ENCODE measurements around the gene PKN2. TPM values are rescaled to one million over a fixed set of nuclear protein-coding genes. Genes with fewer than 3 reads are reported as not detected.
"Not testable (repeated sequence)": the region's sequence is repeated elsewhere in the genome, so short reads cannot be mapped to it uniquely, and the experiment has no call there.

Gene PKN2
- total RNA-seq, 1 experiment from 2014 or later: 58.4 TPM

DNA sequence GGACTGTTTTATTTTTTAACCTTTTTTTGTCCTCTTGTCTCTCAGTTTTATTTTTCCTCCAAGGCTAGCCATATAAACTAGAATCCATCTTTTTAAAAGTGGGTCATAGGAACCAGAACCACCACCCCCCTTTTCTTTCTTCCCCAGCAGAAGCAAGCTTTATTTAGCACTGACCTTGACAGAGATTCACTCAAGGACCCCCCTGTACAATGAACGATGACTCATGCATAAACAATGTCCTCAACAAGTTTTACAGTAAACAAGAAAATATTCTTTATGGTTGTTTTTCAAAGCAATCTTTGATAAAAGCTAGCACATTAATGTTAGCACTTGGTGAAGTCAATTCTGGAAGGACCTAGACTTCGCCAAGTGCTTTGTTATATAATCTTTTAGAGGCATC lies 14.1 kb downstream of the PKN2 start:
- peak in 1 of 2 experiments; percentile 4 for DNase-seq
- peaks cover 7% of the 10 kb centered on the region; the same call in 1 of the 2 replicates for H3K4me1 ChIP-seq

DNA sequence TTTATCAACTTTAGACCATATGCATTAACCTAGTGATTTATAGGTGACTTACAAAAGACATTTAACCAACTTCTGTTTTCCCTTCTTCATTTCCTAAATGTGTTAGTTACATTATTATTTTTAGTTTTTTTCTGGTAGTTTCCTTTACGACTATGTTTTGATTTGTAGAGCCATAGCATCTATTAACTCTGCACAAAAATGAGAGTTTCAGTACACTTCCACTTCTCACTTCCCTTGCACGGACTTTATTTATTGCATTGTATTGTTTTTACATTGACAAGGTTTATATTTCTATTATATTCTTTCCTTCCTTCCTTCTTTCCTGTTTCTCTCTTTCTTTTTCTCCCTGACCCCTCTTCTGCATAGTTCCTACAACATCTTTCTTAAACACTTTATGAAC lies 14.7 kb downstream of the PKN2 start:
- H3K4me3 ChIP-seq: no peak overlapping the region
- no peak overlapping the region for H3K27ac ChIP-seq
- no peaks in the 10 kb centered on the region for H3K9me3 ChIP-seq (replicated peaks)
- H3K27me3 ChIP-seq: no peaks in the 10 kb centered on the region
- H3K4me1 ChIP-seq: peaks cover 7% of the 10 kb centered on the region; the same call in 1 of the 2 replicates
- no peak for DNase-seq
- peaks cover 9% of the 10 kb centered on the region for H3K36me3 ChIP-seq

More for the DNA sequence above, 14.1 kb downstream of the PKN2 start:
- H3K36me3 ChIP-seq: peaks cover 9% of the 10 kb centered on the region
- no peak overlapping the region for H3K4me3 ChIP-seq
- H3K27ac ChIP-seq: no peak overlapping the region
- no peaks in the 10 kb centered on the region for H3K27me3 ChIP-seq
- H3K9me3 ChIP-seq (replicated peaks): no peaks in the 10 kb centered on the region

DNA sequence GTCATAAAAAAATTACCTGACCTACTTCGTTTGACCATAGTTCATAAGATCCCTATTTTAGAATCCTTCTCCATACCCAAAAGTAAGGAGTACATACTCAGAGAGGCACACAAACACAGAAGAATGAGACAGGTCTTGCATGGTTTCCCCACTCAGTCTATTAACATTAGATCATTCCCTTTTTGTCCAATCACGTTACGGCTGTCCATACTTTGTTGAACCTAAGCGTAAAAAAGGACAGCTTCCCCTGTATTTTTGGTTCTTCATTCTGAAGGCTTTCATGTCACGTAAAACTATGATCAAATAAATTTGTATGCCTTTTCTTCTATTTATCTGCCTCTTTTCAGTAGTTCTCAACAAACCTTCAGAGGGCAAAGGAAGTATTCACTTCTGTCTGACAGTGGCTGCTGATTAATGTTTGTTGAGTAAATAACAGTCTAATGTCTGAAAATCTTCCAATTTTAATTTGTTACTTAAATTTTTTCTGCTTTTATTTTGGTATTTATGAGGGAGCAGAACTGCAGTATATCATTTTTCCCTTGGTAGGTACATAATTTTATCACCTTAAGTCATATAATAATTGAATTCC lies 16.4 kb downstream of the PKN2 start:
- Histone ChIP-seq H3K9me3 (replicated peaks) (no peaks in the 10 kb centered on the region), H3K4me3 (no peak overlapping the region), H3K27me3 (no peaks in the 10 kb centered on the region), H3K36me3 (peaks cover 3% of the 10 kb centered on the region; the same call in 1 of the 2 replicates), H3K4me1 (peaks cover 7% of the 10 kb centered on the region; the same call in 1 of the 2 replicates), H3K27ac (no peak overlapping the region)
- DNase-seq: no peak

DNA sequence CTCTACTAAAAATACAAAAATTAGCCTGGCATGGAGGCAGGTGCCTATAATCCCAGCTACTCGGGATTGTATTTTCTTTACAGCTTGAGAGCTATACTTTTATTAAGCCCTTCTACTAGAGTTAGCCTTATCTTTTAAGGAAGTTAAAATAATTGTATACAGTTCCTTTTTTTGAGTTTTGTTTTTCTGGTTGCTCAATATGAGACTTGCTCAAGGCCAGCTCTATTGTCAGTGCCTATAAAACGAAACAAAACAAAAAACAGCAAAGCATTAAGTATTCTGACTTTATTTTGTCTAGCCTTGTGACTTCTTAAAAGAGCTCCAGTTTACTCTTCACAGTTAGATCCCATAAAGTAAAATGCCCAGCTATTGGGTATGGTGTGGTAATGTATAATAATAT lies 17.2 kb downstream of the PKN2 start:
- Histone ChIP-seq H3K4me1 (peaks cover 7% of the 10 kb centered on the region; the same call in 1 of the 2 replicates), H3K27me3 (no peaks in the 10 kb centered on the region), H3K27ac (no peak overlapping the region), H3K36me3 (peaks cover 3% of the 10 kb centered on the region; the same call in 1 of the 2 replicates), H3K4me3 (no peak overlapping the region), H3K9me3 (replicated peaks) (no peaks in the 10 kb centered on the region)
- no peak for DNase-seq

DNA sequence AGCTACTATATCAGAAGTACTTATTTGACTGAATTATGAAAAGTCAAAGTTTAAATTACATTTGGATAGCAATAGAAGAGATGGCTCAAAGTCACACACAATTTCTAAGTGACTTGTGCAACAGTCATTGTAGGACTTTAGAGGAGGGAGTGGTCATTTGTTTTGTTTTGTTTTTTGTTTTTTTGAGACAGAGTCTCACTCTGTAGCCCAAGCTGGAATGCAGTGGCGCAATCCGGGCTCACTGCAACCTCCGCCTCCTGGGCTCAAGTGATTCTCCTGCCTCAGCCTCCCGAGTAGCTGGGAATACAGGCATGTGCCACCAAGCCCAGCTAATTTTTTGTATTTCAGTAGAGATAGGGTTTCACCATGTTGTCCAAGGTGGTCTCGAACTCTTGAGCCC lies 17.7 kb downstream of the PKN2 start:
- H3K27ac ChIP-seq; H3K27me3 ChIP-seq; DNase-seq; H3K9me3 ChIP-seq (replicated peaks); H3K4me3 ChIP-seq; H3K4me1 ChIP-seq; H3K36me3 ChIP-seq: not testable (repeated sequence)

DNA sequence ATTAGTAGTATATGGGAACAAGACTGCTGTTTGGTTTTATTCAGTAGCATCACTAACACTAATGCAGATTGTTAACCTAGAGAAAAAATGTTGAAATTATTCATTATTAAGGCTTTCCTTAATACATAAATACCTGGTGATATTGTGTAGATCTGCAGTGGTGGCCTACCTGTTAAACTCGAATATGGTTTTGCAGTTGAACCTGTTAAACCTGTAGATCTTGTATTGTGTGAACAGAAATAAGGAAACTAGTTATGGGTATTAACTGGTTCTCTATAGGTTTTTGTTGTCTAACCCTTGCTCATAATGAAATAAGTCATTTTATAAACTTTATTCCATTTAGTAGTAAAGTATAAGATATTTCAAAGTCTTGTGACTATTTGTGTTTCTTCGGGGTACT lies 23.9 kb downstream of the PKN2 start:
- Histone ChIP-seq H3K4me3 (no peak overlapping the region), H3K36me3 (peaks cover 12% of the 10 kb centered on the region), H3K4me1 (no peaks in the 10 kb centered on the region), H3K9me3 (replicated peaks) (0 out of 2 replicates have a peak, but pooled peaks cover 3% of the 10 kb centered on the region), H3K27ac (no peak overlapping the region), H3K27me3 (no peaks in the 10 kb centered on the region)
- no peak for DNase-seq

DNA sequence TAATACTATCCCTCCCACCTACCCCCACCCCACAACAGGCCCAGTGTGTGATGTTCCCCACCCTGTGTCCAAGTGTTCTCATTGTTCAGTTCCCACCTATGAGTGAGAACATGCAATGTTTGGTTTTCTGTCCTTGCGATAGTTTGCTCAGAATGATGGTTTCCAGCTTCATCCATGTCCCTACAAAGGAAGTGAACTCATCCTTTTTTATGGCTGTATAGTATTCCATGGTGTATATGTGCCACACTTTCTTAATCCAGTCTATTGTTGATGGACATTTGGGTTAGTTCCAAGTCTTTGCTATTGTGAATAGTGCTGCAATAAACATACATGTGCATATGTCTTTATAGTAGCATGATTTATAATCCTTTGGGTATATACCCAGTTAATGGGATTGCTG lies 28.8 kb downstream of the PKN2 start:
- H3K4me1 ChIP-seq, H3K27me3 ChIP-seq, H3K27ac ChIP-seq, DNase-seq, H3K4me3 ChIP-seq: not testable (repeated sequence)
- peaks cover 10% of the 10 kb centered on the region for H3K36me3 ChIP-seq
- peaks cover 16% of the 10 kb centered on the region for H3K9me3 ChIP-seq (replicated peaks)

DNA sequence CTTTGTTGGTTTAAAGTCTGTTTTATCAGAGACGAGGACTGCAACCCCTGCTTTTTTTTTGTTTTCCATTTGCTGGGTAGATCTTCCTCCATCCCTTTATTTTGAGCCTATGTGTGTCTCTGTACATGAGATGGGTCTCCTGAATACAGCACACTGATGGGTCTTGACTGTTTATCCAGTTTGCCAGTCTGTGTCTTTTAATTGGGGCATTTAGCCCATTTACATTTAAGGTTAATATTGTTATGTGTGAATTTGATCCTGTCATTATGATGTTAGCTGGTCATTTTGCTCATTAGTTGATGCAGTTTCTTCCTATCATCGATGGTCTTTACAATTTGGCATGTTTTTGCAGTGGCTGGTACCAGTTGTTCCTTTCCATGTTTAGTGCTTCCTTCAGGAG lies 32.5 kb downstream of the PKN2 start:
- DNase-seq, H3K27ac ChIP-seq, H3K4me1 ChIP-seq, H3K4me3 ChIP-seq, H3K36me3 ChIP-seq, H3K27me3 ChIP-seq: not testable (repeated sequence)
- peaks cover 16% of the 10 kb centered on the region for H3K9me3 ChIP-seq (replicated peaks)

DNA sequence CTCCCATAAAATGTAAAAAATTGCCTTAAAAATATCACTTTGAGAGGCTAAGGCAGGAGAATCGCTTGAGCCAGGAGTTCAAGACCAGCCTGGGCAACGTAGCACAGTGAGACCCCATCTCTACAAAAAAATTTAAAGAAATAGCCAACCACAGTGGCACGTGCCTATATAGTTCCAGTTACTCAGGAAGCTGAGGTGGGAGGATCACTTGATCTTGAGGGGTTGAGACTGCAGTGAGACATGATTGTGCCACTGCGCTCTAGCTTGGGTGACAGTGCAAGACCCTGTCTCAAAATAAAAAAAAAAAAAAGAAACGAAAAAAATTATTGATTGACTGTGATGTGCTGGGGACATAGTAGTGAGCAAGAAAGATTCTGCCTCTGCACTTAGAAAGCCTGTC lies 38.4 kb downstream of the PKN2 start:
- Histone ChIP-seq H3K4me1 (no peaks in the 10 kb centered on the region), H3K4me3 (no peak overlapping the region), H3K27ac (no peak overlapping the region), H3K27me3 (no peaks in the 10 kb centered on the region), H3K9me3 (replicated peaks) (no peaks in the 10 kb centered on the region), H3K36me3 (peaks cover 5% of the 10 kb centered on the region; the same call in 1 of the 2 replicates)
- DNase-seq: no peak

DNA sequence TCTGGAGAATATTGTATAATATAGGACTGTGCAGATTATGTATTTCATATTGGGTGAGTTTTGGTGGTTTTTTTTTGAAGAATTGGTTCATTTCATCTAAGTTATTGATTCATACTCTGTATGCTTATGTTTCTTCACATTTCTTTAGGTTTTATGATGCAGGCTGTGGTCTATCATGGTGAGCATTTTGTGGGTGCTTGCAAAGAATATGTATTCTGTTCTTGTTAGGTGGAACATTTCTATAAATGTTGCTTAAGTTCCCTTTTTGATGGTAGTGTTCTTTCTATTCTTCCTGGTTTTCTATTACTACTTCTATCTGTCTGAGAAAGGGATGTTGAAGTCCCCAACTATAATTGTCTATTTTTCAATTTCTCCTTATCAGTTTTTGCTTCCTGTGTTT lies 42.6 kb downstream of the PKN2 start:
- peaks cover under 1% of the 10 kb centered on the region; the same call in 1 of the 2 replicates for H3K36me3 ChIP-seq
- no peak overlapping the region for H3K4me3 ChIP-seq
- no peaks in the 10 kb centered on the region for H3K4me1 ChIP-seq
- no peaks in the 10 kb centered on the region for H3K9me3 ChIP-seq (replicated peaks)
- no peak overlapping the region for H3K27ac ChIP-seq
- DNase-seq: no peak
- H3K27me3 ChIP-seq: no peaks in the 10 kb centered on the region

DNA sequence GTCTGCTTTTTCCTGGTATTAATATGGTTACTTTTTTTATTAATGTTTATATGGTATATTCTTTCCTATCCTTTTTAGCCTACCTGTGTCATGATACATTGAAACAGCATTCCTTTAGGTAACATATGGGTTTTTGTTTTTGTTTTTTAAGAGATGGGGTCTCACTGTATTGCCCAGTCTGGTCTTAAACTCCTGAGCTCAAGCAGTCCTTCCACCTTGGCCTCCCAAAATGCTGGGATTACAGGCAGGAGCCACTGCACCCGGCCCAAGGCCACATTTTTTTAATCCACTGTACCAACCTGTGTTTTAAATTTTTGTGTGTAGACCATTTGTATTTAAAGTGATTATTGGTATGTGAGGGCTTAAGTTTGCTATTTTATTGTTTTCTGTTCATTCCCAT lies 43.1 kb downstream of the PKN2 start:
- no peaks in the 10 kb centered on the region for H3K9me3 ChIP-seq (replicated peaks)
- no peak overlapping the region for H3K4me3 ChIP-seq
- H3K4me1 ChIP-seq: no peaks in the 10 kb centered on the region
- no peaks in the 10 kb centered on the region for H3K27me3 ChIP-seq
- no peak overlapping the region for H3K27ac ChIP-seq
- no peak for DNase-seq
- no peaks in the 10 kb centered on the region for H3K36me3 ChIP-seq

DNA sequence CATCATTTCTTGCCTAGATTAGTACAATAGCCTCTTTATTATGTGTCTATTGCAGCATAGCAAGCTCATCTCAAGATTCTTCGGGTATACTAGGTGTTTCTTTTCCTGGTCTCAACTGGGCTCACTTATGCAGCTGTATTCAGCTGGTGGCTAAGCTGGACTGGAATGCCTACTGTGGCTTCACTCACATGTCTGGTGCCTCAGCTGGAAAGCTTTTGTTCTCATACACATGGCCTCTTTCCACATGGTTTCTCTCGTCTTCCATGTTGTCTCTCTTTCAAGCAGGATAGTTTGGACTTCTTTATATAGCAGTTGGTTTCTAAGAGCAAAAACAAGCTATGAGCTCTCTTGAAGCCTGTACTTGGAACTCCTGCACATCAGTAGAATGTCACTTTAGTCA lies 45.2 kb downstream of the PKN2 start:
- H3K9me3 ChIP-seq (replicated peaks): peaks cover 3% of the 10 kb centered on the region; the same call in 1 of the 2 replicates
- no peaks in the 10 kb centered on the region for H3K27me3 ChIP-seq
- H3K36me3 ChIP-seq: 0 out of 2 replicates have a peak, but pooled peaks cover under 1% of the 10 kb centered on the region
- DNase-seq: no peak
- H3K4me1 ChIP-seq: no peaks in the 10 kb centered on the region
- H3K4me3 ChIP-seq: no peak overlapping the region
- H3K27ac ChIP-seq: no peak overlapping the region

DNA sequence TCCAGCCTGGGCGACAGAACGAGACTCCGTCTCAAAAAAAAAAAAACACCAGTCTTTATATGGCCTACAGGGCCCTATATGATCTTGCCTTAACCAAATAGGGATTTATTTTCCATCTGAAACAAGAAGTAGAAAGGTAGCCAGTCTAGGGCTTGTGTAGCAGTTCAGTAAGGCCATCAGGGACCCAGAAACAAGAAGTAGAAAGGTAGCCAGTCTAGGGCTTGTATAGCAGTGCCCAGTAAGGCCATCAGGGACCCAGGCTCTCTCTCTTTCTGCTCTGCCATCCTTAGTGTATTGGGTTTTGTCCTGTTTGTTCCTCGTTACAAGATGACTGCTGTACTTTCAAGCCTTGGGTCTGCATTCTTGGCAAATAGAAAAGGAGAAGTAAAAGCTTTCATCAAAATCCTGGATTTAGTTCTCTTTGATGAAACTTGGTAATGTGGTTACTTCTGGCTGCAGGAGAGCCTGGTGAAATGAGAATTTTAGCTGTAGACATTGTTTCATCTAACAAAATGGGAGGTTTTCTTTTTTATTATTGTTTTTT lies 46.1 kb downstream of the PKN2 start:
- no peak overlapping the region for H3K4me3 ChIP-seq
- peaks cover 3% of the 10 kb centered on the region; the same call in 1 of the 2 replicates for H3K9me3 ChIP-seq (replicated peaks)
- DNase-seq: no peak
- 0 out of 2 replicates have a peak, but pooled peaks cover 2% of the 10 kb centered on the region for H3K36me3 ChIP-seq
- H3K27ac ChIP-seq: no peak overlapping the region
- no peaks in the 10 kb centered on the region for H3K4me1 ChIP-seq
- no peaks in the 10 kb centered on the region for H3K27me3 ChIP-seq

DNA sequence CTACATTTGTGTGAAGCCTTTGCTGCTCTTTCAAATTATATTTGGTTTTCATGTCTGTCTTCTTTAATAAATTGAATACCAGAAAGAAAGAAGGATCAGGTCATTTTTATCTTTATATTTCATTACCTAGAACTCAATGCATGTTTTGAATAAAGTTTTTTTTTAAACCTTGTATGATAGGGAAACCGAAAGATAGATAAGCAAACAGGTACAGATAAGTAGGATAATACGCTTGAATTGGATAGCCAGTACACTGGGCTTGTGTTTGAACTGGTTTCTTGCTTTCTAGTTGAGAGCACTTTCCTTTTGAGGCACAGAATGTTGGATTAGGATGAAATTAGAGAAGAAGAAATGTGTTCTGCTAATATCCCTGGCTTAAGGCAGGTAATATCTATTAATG lies 46.9 kb downstream of the PKN2 start:
- Histone ChIP-seq H3K27ac (no peak overlapping the region), H3K9me3 (replicated peaks) (peaks cover 3% of the 10 kb centered on the region; the same call in 1 of the 2 replicates), H3K4me1 (no peaks in the 10 kb centered on the region), H3K36me3 (0 out of 2 replicates have a peak, but pooled peaks cover 2% of the 10 kb centered on the region), H3K4me3 (no peak overlapping the region), H3K27me3 (no peaks in the 10 kb centered on the region)
- DNase-seq: no peak

DNA sequence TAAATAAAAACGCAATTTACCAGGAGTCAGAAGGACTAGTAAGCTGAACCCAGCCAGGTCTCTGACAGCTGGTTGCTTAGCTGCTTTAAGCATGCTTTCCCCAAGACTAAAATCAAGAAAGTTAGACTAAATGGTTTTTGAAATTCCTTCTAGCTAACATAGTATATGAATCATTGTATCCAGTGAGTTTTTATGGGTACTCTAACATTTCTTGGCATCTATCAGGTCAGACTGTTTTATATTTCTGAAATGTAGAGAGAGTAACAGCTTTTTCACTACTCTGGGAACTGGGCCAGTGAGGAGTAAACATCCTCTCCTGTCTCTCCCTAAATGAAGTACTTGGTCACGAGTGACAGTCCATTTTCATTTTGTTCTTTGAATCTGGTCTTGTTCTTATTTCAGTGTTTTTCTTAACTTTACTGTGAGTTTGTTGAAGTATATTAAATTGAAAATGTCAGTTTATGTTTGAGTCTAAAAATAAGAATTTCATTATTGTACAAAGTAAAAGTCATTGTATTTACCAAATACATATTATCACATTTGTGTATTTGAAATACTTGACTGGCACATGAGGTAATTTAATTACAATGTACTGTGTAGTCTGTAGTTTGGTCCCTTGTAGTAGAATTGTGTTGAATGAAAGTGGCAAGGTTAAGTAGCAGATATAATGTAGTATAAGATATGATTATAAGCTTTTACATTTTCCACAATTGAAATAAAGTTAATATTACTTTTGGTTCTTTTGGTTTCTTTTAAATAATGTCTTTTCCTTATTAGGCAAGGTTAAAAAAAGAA lies 47.6 kb downstream of the PKN2 start:
- Histone ChIP-seq H3K27ac (no peak overlapping the region), H3K27me3 (no peaks in the 10 kb centered on the region), H3K4me3 (no peak overlapping the region), H3K4me1 (no peaks in the 10 kb centered on the region), H3K36me3 (0 out of 2 replicates have a peak, but pooled peaks cover 2% of the 10 kb centered on the region), H3K9me3 (replicated peaks) (peaks cover 3% of the 10 kb centered on the region; the same call in 1 of the 2 replicates)
- DNase-seq: peak in 1 of 2 experiments; percentile 15
